ENCODE results near the gene IL5. TPM values are rescaled to one million over a fixed set of nuclear protein-coding genes. Genes with fewer than 3 reads are reported as not detected.

Gene IL5
- total RNA-seq, 1 donor from 2014 or later: not detected

- no peaks in the 10 kb centered on the region for H3K27me3 Mint-ChIP-seq (ENCODE audit: unreplicated experiment)
- peaks cover 6% of the 10 kb centered on the region for H3K9me3 Mint-ChIP-seq (ENCODE audit: unreplicated experiment)
- no peak for DNase-seq (ENCODE audit: extremely low spot score, unreplicated experiment)
- TF ChIP-seq CTCF (IDR thresholded peaks at IDR 0.05): no peak
- no peak overlapping the region for H3K4me3 Mint-ChIP-seq (ENCODE audit: unreplicated experiment)
- H3K4me1 Mint-ChIP-seq (ENCODE audit: unreplicated experiment): peaks cover 26% of the 10 kb centered on the region
- H3K27ac Mint-ChIP-seq (ENCODE audit: unreplicated experiment): peak overlapping the region; percentile 81
- H3K36me3 Mint-ChIP-seq (ENCODE audit: unreplicated experiment): peaks cover 2% of the 10 kb centered on the region
Measured at GRCh38 chr5:132505641-132506040, 37.7 kb downstream of the IL5 start.

- Mint-ChIP-seq H3K9me3 (ENCODE audit: unreplicated experiment) (peaks cover 3% of the 10 kb centered on the region), H3K36me3 (ENCODE audit: unreplicated experiment) (peaks cover 2% of the 10 kb centered on the region), H3K4me3 (ENCODE audit: unreplicated experiment) (no peak overlapping the region), H3K27ac (ENCODE audit: unreplicated experiment) (no peak overlapping the region), H3K4me1 (ENCODE audit: unreplicated experiment) (peaks cover 31% of the 10 kb centered on the region), H3K27me3 (ENCODE audit: unreplicated experiment) (no peaks in the 10 kb centered on the region)
- TF ChIP-seq CTCF (IDR thresholded peaks at IDR 0.05): no peak
- peak; percentile 51 for DNase-seq (ENCODE audit: extremely low spot score, unreplicated experiment)
Measured at GRCh38 chr5:132504746-132505145, 38.6 kb downstream of the IL5 start.

GRCh38 chr5:132503244-132503643 is 40.1 kb downstream of the IL5 start:
- Mint-ChIP-seq H3K27ac (ENCODE audit: unreplicated experiment) (no peak overlapping the region), H3K9me3 (ENCODE audit: unreplicated experiment) (no peaks in the 10 kb centered on the region), H3K4me3 (ENCODE audit: unreplicated experiment) (no peak overlapping the region), H3K36me3 (ENCODE audit: unreplicated experiment) (no peaks in the 10 kb centered on the region), H3K4me1 (ENCODE audit: unreplicated experiment) (peaks cover 41% of the 10 kb centered on the region), H3K27me3 (ENCODE audit: unreplicated experiment) (no peaks in the 10 kb centered on the region)
- TF ChIP-seq CTCF (IDR thresholded peaks at IDR 0.05): no peak
- no peak for DNase-seq (ENCODE audit: extremely low spot score, unreplicated experiment)

- H3K9me3 Mint-ChIP-seq (ENCODE audit: unreplicated experiment): no peaks in the 10 kb centered on the region
- peak overlapping the region; percentile 31 for H3K27ac Mint-ChIP-seq (ENCODE audit: unreplicated experiment)
- TF ChIP-seq CTCF (IDR thresholded peaks at IDR 0.05): no peak
- no peaks in the 10 kb centered on the region for H3K27me3 Mint-ChIP-seq (ENCODE audit: unreplicated experiment)
- H3K4me3 Mint-ChIP-seq (ENCODE audit: unreplicated experiment): no peak overlapping the region
- no peaks in the 10 kb centered on the region for H3K36me3 Mint-ChIP-seq (ENCODE audit: unreplicated experiment)
- DNase-seq (ENCODE audit: extremely low spot score, unreplicated experiment): peak; percentile 59
- peaks cover 51% of the 10 kb centered on the region for H3K4me1 Mint-ChIP-seq (ENCODE audit: unreplicated experiment)
Measured at GRCh38 chr5:132501961-132502931, 41.1 kb downstream of the IL5 start.

- Mint-ChIP-seq H3K4me3 (ENCODE audit: unreplicated experiment) (no peak overlapping the region), H3K27me3 (ENCODE audit: unreplicated experiment) (no peaks in the 10 kb centered on the region), H3K27ac (ENCODE audit: unreplicated experiment) (no peak overlapping the region), H3K4me1 (ENCODE audit: unreplicated experiment) (peaks cover 55% of the 10 kb centered on the region), H3K36me3 (ENCODE audit: unreplicated experiment) (no peaks in the 10 kb centered on the region), H3K9me3 (ENCODE audit: unreplicated experiment) (no peaks in the 10 kb centered on the region)
- peak; percentile 70 for DNase-seq (ENCODE audit: extremely low spot score, unreplicated experiment)
- TF ChIP-seq CTCF (IDR thresholded peaks at IDR 0.05): no peak
Measured at GRCh38 chr5:132501629-132501956, 41.7 kb downstream of the IL5 start.
